B cell (primary cell): Measurements from ENCODE around the gene SYNGR3. TPM values are rescaled to one million over a fixed set of nuclear protein-coding genes. Genes with fewer than 3 reads are reported as not detected.
A peak's percentile ranks its signal among the peaks of the same experiment; 100 is the strongest.

ENCODE experiments used
- ATAC-seq: fragments of 200-7000 bp; cut with Tn5 transposase; one replicate; pipeline ENCODE4 v1.10.0; 2021; ENCODE audit warnings: low read depth, mild to moderate bottlenecking, moderate number of reproducible peaks, moderate library complexity
- CTCF ChIA-PET: fragments of 350-600 bp; sonication (Branson Sonifier 250); formaldehyde crosslinking; loops from one replicate; lab custom pipeline; 2021; ENCODE audit warnings: antibody characterized with exemption, inconsistent platforms; lab: Charles Lee
- POLR2A ChIA-PET: fragments of 350-600 bp; sonication (Branson Sonifier 250); formaldehyde crosslinking; loops from one replicate; lab custom pipeline; 2021; ENCODE audit warnings: antibody characterized with exemption; lab: Charles Lee
- DNase-seq: peaks from one replicate; pipeline ENCODE4 v3.0.0; 2013
- H2AFZ ChIP-seq: 2 replicates; pipeline ENCODE4 v1.6.1; 2012; ENCODE audit warnings: mild to moderate bottlenecking, low read depth, low read length; ENCODE audit not compliant: insufficient read depth, poor library complexity, severe bottlenecking
- H3K27ac ChIP-seq, 2 donors: 1 replicate in 1 of 2; 2 replicates in 1 of 2; pipeline ENCODE4 v1.5.1; 2012 to 2013; ENCODE audit warnings: low read length in 2 of 2, mild to moderate bottlenecking in 2 of 2, moderate library complexity in 1 of 2
- H3K27me3 ChIP-seq, 4 experiments: fragments of 200-600 bp in 1 of 4; sonication (generic) in 1 of 4; replicated peaks in 1 of 4; 1 replicate in 2 of 4; 2 replicates in 2 of 4; pipeline versions ENCODE4 v1.6.1 to v1.7.0; 2013 to 2016; ENCODE audit warnings: low read length in 3 of 4, mild to moderate bottlenecking in 2 of 4, mixed read lengths in 1 of 4, moderate library complexity in 1 of 4; ENCODE audit not compliant: insufficient read depth in 4 of 4, control insufficient read depth in 3 of 4; ENCODE audit errors: control extremely low read depth in 1 of 4
- H3K36me3 ChIP-seq, 2 experiments: replicated peaks in 1 of 2; 1 replicate in 1 of 2; 2 replicates in 1 of 2; pipeline versions ENCODE4 v1.6.1 to v1.7.1; 2013; ENCODE audit warnings: low read length in 1 of 2; ENCODE audit not compliant: insufficient read depth in 2 of 2, control insufficient read depth in 1 of 2; ENCODE audit errors: control extremely low read depth in 1 of 2, extremely low read depth in 1 of 2
- H3K4me1 ChIP-seq, 2 donors: fragments of 200-600 bp in 1 of 2; sonication (generic) in 1 of 2; 1 replicate in 1 of 2; 2 replicates in 1 of 2; pipeline versions ENCODE4 v1.5.1 to v1.6.1; 2013 to 2017; ENCODE audit warnings: low read length in 2 of 2; ENCODE audit not compliant: control insufficient read depth in 2 of 2, insufficient read depth in 2 of 2
- H3K4me2 ChIP-seq: replicated peaks from 2 replicates; pipeline ENCODE3; 2012; ENCODE audit warnings: mild to moderate bottlenecking, low read depth, low read length; ENCODE audit not compliant: poor library complexity, severe bottlenecking
- H3K4me3 ChIP-seq, 5 experiments: fragments of 200-600 bp in 1 of 5; sonication (generic) in 1 of 5; 1 replicate in 3 of 5; 2 replicates in 2 of 5; pipeline versions ENCODE4 v1.5.1 to v1.7.0; 2011 to 2016; ENCODE audit warnings: low read length in 4 of 5, mild to moderate bottlenecking in 4 of 5, low read depth in 2 of 5, control low read depth in 1 of 5, moderate library complexity in 1 of 5; ENCODE audit not compliant: insufficient read depth in 1 of 5; ENCODE audit errors: control extremely low read depth in 1 of 5, extremely low read depth in 1 of 5
- H3K79me2 ChIP-seq: fragments of 200-600 bp; sonication (generic); one replicate; pipeline ENCODE4 v1.6.0; 2016; ENCODE audit warnings: low read length; ENCODE audit not compliant: control insufficient read depth, insufficient read depth
- H3K9ac ChIP-seq: fragments of 200-600 bp; sonication (generic); 2 replicates; pipeline ENCODE4 v1.6.1; 2017; ENCODE audit warnings: mild to moderate bottlenecking, low read length, moderate library complexity
- H3K9me3 ChIP-seq, 3 donors: one replicate each; pipeline versions ENCODE4 v1.6.1 to v1.7.1; 2013; ENCODE audit warnings: low read length in 2 of 3; ENCODE audit not compliant: control insufficient read depth in 2 of 3, insufficient read depth in 1 of 3; ENCODE audit errors: control extremely low read depth in 1 of 3
- H4K20me1 ChIP-seq: 2 replicates; pipeline ENCODE4 v1.6.0; 2012; ENCODE audit warnings: mild to moderate bottlenecking, low read length; ENCODE audit not compliant: insufficient read depth, control insufficient read depth, poor library complexity, severe bottlenecking
- H3K27ac Mint-ChIP-seq: one replicate; pipeline ENCODE4 v1.8.0; 2021; ENCODE audit warnings: mixed read lengths
- H3K27me3 Mint-ChIP-seq: one replicate; pipeline ENCODE4 v1.8.0; 2021; ENCODE audit warnings: mixed read lengths
- H3K4me1 Mint-ChIP-seq: one replicate; pipeline ENCODE4 v1.8.0; 2021; ENCODE audit warnings: mixed read lengths
- H3K4me3 Mint-ChIP-seq: one replicate; pipeline ENCODE4 v1.8.0; 2021; ENCODE audit warnings: mixed read lengths
- H3K9me3 Mint-ChIP-seq: one replicate; pipeline ENCODE4 v1.8.0; 2022; ENCODE audit warnings: mixed read lengths; ENCODE audit not compliant: insufficient read depth
- CTCF ChIP-seq: fragments of 200-600 bp; IDR thresholded peaks from one replicate; pipeline ENCODE4 v1.8.0; 2022; ENCODE audit warnings: antibody characterized with exemption, mild to moderate bottlenecking
- EZH2 ChIP-seq: IDR thresholded peaks from 2 replicates; pipeline ENCODE4 v1.6.1; 2012; ENCODE audit warnings: borderline replicate concordance, low read depth, mild to moderate bottlenecking, moderate library complexity, low read length; ENCODE audit not compliant: insufficient read depth, poor library complexity, severe bottlenecking
- WGBS: methylation state at CpG from one replicate; pipeline ENCODE4 v1.1.5; 2013; ENCODE audit warnings: missing lambda C conversion rate; ENCODE audit not compliant: insufficient coverage; 5-methylcytosine and 5-hydroxymethylcytosine counted together
- intact Hi-C: fragments of 100-400 bp; cut with micrococcal nuclease; formaldehyde crosslinking; loops from one replicate; pipeline ENCODE4 v1.10.0; 2022
- polyA plus RNA-seq: library from polyadenylated mRNA; depleted of rRNA; stranded (reverse); fragments of >200 nt; gene quantifications from 2 replicates; pipeline ENCODE4 v1.2.3, GENCODE V29; 2012
- total RNA-seq, 2 donors: library from RNA; stranded (reverse); fragments of 120-200 nt in 1 of 2; gene quantifications; 1 replicate in 1 of 2; 2 replicates in 1 of 2; pipeline versions ENCODE4 v1.2.3 to v1.2.4, GENCODE V29; 2013 to 2022

Gene SYNGR3
- total and polyA plus RNA-seq, 2 donors (not counting 1 experiment from before 2014, with no cell fraction given) = 19.5 to 19.8 TPM

DNA sequence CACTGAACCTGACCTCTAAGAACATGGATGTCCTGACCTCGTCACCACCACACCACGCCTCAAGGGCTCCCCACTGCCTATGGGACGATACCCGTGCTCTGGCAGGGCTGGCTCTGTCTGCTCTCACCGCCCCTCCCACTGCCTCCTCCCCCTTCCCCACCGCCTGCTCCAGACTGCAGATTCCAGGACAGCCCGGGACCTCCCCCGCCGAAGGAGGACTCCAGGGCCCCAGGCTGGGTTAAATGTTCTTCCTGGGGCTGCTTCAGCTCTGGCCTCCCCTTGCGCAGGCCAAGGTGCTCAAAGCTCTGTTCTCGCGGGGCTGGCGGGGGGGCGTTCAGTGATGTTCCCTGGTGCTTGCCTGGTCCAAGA is 32.9 kb downstream of the SYNGR3 start:
- Histone ChIP-seq H4K20me1 (no peaks in the 10 kb centered on the region), H3K36me3 (no peaks in the 10 kb centered on the region), H3K27me3 (peaks cover 0 to 62% (median 24%) of the 10 kb centered on the region in 4 experiments), H2AFZ (peak overlapping the region; percentile 93), H3K9me3 (no peaks in the 10 kb centered on the region), H3K27ac (no peak overlapping the region), H3K9ac (peak overlapping the region; percentile 61), H3K4me1 (peaks cover 34 to 41% of the 10 kb centered on the region in 2 donors), H3K79me2 (no peaks in the 10 kb centered on the region), H3K4me2 (peak overlapping the region; percentile 81), H3K4me3 (peak overlapping the region in 4 of 5 experiments; percentile 34 to 57 (median 40))
- Mint-ChIP-seq H3K9me3 (no peaks in the 10 kb centered on the region), H3K4me1 (peaks cover 19% of the 10 kb centered on the region), H3K27ac (peak overlapping the region; percentile 82), H3K27me3 (peaks cover 28% of the 10 kb centered on the region), H3K4me3 (peak overlapping the region; percentile 88)
- intact Hi-C loops = loop anchor here (1.0 to 10.0 kb wide), 8 partner anchors 13 to 482 kb away; partner anchors contain the start of genes E4F1, ECI1, NTHL1 and RPS2
- ChIA-PET POLR2A (interaction anchor here (0.6 to 1.5 kb wide), 5 partner anchors 9 to 859 kb away, joined by 3 to 9 read pairs (median 4); partner anchors contain the start of gene TRAF7), CTCF (interaction anchor here (0.6 to 4.7 kb wide), 19 partner anchors 9 to 479 kb away, joined by 3 to 35 read pairs (median 4); partner anchors contain the start of genes MSRB1, NTHL1, PKD1 and RAB26)
- DNase-seq (no peak), ATAC-seq (peak; percentile 11)
- 9% methylated on average over 14 of the region's 14 CpGs for WGBS
- TF ChIP-seq EZH2 (no peak), CTCF (no peak)
